ENCODE measurements around the gene CACNA2D1.

DNA sequence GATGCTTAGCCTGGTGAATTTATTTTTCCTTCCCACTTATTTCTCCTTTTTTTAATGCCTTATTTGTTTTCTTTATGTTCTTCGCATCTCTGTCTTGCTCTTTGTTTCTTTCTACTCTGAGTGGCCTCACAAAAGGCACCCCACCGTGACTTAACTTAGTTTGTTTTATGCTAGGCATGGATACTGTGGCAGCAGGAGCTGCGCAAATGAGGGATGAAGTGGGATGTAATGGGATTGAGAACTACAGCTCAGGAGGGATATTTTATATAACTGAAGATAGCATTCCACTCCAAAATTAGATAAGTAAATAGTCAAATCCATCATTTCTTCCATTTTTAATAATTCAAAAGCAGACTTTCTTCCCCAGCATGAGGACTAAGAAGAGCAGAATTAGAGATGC, 1.7 kb upstream of the CACNA2D1 start:
- TF ChIP-seq TAF1 (IDR thresholded peaks at IDR 0.05; ENCODE audit: borderline replicate concordance, insufficient read depth, low read length) (no peak), POLR2AphosphoS5 (IDR thresholded peaks at IDR 0.05; ENCODE audit: low read depth, low read length) (no peak), SIN3A (IDR thresholded peaks at IDR 0.05; ENCODE audit: borderline replicate concordance, insufficient read depth, low read length) (no peak)
- TF ChIP-seq, protein P1, sequence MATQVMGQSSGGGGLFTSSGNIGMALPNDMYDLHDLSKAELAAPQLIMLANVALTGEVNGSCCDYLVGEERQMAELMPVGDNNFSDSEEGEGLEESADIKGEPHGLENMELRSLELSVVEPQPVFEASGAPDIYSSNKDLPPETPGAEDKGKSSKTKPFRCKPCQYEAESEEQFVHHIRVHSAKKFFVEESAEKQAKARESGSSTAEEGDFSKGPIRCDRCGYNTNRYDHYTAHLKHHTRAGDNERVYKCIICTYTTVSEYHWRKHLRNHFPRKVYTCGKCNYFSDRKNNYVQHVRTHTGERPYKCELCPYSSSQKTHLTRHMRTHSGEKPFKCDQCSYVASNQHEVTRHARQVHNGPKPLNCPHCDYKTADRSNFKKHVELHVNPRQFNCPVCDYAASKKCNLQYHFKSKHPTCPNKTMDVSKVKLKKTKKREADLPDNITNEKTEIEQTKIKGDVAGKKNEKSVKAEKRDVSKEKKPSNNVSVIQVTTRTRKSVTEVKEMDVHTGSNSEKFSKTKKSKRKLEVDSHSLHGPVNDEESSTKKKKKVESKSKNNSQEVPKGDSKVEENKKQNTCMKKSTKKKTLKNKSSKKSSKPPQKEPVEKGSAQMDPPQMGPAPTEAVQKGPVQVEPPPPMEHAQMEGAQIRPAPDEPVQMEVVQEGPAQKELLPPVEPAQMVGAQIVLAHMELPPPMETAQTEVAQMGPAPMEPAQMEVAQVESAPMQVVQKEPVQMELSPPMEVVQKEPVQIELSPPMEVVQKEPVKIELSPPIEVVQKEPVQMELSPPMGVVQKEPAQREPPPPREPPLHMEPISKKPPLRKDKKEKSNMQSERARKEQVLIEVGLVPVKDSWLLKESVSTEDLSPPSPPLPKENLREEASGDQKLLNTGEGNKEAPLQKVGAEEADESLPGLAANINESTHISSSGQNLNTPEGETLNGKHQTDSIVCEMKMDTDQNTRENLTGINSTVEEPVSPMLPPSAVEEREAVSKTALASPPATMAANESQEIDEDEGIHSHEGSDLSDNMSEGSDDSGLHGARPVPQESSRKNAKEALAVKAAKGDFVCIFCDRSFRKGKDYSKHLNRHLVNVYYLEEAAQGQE (IDR thresholded peaks at IDR 0.05; ENCODE audit: insufficient read depth in 1 of 2, low read depth in 2 of 2, low read length in 2 of 2): no peak
